Measurements from ENCODE around the gene CCDC88B. TPM values are rescaled to one million over a fixed set of nuclear protein-coding genes. Genes with fewer than 3 reads are reported as not detected.

Gene CCDC88B
- total and polyA plus RNA-seq, 10 of the 15 experiments (the other 5 are each of a cell fraction or from before 2014, with no cell fraction given): 0.24 to 66.0 (median 19.2) TPM

- FAIRE-seq: no peak
Measured at GRCh38 chr11:64296830-64297698, 42.9 kb upstream of the CCDC88B start.

GRCh38 chr11:64297699-64298358 is 42.2 kb upstream of the CCDC88B start:
- FAIRE-seq (no peak), DNase-seq (ENCODE audit: low read depth, low spot score) (no peak), ATAC-seq (no peak)
- no peak overlapping the region for H3K4me2 ChIP-seq (ENCODE audit: control insufficient read depth, insufficient read depth)
- no peaks in the 10 kb centered on the region for H3K36me3 ChIP-seq (ENCODE audit: control insufficient read depth in 2 of 2, insufficient read depth in 2 of 2, low read length in 1 of 2)
- ChIA-PET CTCF (interaction anchor here (1.5 kb wide), 1 partner anchor 58 kb away, joined by 3 read pairs; no protein-coding TSS in a partner anchor), POLR2A (no interaction called here), RAD21 (ENCODE audit: unreplicated experiment) (no interaction called here), SMC1A (ENCODE audit: uncharacterized antibody, unreplicated experiment) (no interaction called here)
- intact Hi-C loops (cut with micrococcal nuclease; ENCODE audit: unreplicated experiment) (no loop called here), in situ Hi-C loops (cut with MboI) (no loop called here)
- no peak overlapping the region for H2AFZ ChIP-seq (ENCODE audit: control insufficient read depth, low read depth, low read length)
- H3K4me3 ChIP-seq: no peak overlapping the region
- no peak overlapping the region for H3K9ac ChIP-seq (ENCODE audit: control insufficient read depth, insufficient read depth, low read length)
- H3K9me3 ChIP-seq (replicated peaks; ENCODE audit: control insufficient read depth, insufficient read depth, low read length): no peaks in the 10 kb centered on the region
- no TSS peak for BruUV-seq (replicated peaks)
- TF ChIP-seq KAT2A (conservative IDR thresholded peaks at IDR 0.05; ENCODE audit: control insufficient read depth, low read depth, low read length) (no peak), SMC3 (IDR thresholded peaks at IDR 0.05; ENCODE audit: borderline replicate concordance, low read length) (no peak), SUZ12 (IDR thresholded peaks at IDR 0.05; ENCODE audit: unreplicated experiment) (no peak), EZH2 (IDR thresholded peaks at IDR 0.05; ENCODE audit: borderline replicate concordance, control insufficient read depth, low read depth, low read length) (peak; percentile 85; the same call in 1 of the 2 replicates)
- peaks cover 20 to 31% of the 10 kb centered on the region in 2 experiments for H3K27me3 ChIP-seq (replicated peaks in 1 of 2; ENCODE audit: control insufficient read depth in 2 of 2, insufficient read depth in 2 of 2, low read length in 1 of 2)
- no peaks in the 10 kb centered on the region; the same call in 1 of the 2 replicates for H4K20me1 ChIP-seq (ENCODE audit: control insufficient read depth, insufficient read depth)
- H3K27ac ChIP-seq (ENCODE audit: control insufficient read depth, insufficient read depth): no peak overlapping the region
- peaks cover 10% of the 10 kb centered on the region for H3K4me1 ChIP-seq (ENCODE audit: control insufficient read depth, insufficient read depth, low read length)
- no peaks in the 10 kb centered on the region for H3K79me2 ChIP-seq (ENCODE audit: control insufficient read depth, insufficient read depth, low read length)
- WGBS (ENCODE audit: insufficient coverage, insufficient replicate concordance, low lambda C conversion rate, missing lambda C conversion rate): 32% methylated on average over 18 of the region's 18 CpGs

More at GRCh38 chr11:64296830-64297698, 42.9 kb upstream of the CCDC88B start:
- Histone ChIP-seq H3K27ac (ENCODE audit: control insufficient read depth, insufficient read depth) (no peak overlapping the region), H3K9ac (ENCODE audit: control insufficient read depth, insufficient read depth, low read length) (no peak overlapping the region), H3K9me3 (replicated peaks; ENCODE audit: control insufficient read depth, insufficient read depth, low read length) (no peaks in the 10 kb centered on the region), H4K20me1 (ENCODE audit: control insufficient read depth, insufficient read depth) (no peaks in the 10 kb centered on the region; the same call in 1 of the 2 replicates), H3K36me3 (ENCODE audit: control insufficient read depth in 2 of 2, insufficient read depth in 2 of 2, low read length in 1 of 2) (no peaks in the 10 kb centered on the region), H2AFZ (ENCODE audit: control insufficient read depth, low read depth, low read length) (no peak overlapping the region), H3K27me3 (replicated peaks in 1 of 2; ENCODE audit: control insufficient read depth in 2 of 2, insufficient read depth in 2 of 2, low read length in 1 of 2) (peaks cover 20 to 37% of the 10 kb centered on the region in 2 experiments), H3K4me3 (no peak overlapping the region), H3K79me2 (ENCODE audit: control insufficient read depth, insufficient read depth, low read length) (no peaks in the 10 kb centered on the region), H3K4me2 (ENCODE audit: control insufficient read depth, insufficient read depth) (no peak overlapping the region), H3K4me1 (ENCODE audit: control insufficient read depth, insufficient read depth, low read length) (peaks cover 10% of the 10 kb centered on the region)
- RAD21 ChIA-PET (ENCODE audit: unreplicated experiment): no interaction called here
- CTCF ChIA-PET: interaction anchor here (0.7 to 1.5 kb wide), 2 partner anchors 58 to 447 kb away, joined by 3 read pairs; partner anchors contain the start of gene RASGRP2
- DNase-seq (ENCODE audit: low read depth, low spot score) (no peak), ATAC-seq (no peak)
- 18% methylated on average over 33 of the region's 34 CpGs for WGBS (ENCODE audit: insufficient coverage, insufficient replicate concordance, low lambda C conversion rate, missing lambda C conversion rate)
- SMC1A ChIA-PET (ENCODE audit: uncharacterized antibody, unreplicated experiment): no interaction called here
- BruUV-seq (replicated peaks): no TSS peak
- POLR2A ChIA-PET: no interaction called here
- TF ChIP-seq EZH2 (IDR thresholded peaks at IDR 0.05; ENCODE audit: borderline replicate concordance, control insufficient read depth, low read depth, low read length) (no peak), BHLHE40 (IDR thresholded peaks at IDR 0.05; ENCODE audit: borderline replicate concordance in 1 of 2, low read depth in 2 of 2, low read length in 1 of 2) (peak in 1 of 2 experiments; percentile 14; a peak in 1 of 4 replicates)
- in situ Hi-C loops (cut with MboI) (no loop called here), intact Hi-C loops (cut with micrococcal nuclease; ENCODE audit: unreplicated experiment) (no loop called here)
